ENCODE results near the gene UBE2O.

The UBE2O gene

DNA sequence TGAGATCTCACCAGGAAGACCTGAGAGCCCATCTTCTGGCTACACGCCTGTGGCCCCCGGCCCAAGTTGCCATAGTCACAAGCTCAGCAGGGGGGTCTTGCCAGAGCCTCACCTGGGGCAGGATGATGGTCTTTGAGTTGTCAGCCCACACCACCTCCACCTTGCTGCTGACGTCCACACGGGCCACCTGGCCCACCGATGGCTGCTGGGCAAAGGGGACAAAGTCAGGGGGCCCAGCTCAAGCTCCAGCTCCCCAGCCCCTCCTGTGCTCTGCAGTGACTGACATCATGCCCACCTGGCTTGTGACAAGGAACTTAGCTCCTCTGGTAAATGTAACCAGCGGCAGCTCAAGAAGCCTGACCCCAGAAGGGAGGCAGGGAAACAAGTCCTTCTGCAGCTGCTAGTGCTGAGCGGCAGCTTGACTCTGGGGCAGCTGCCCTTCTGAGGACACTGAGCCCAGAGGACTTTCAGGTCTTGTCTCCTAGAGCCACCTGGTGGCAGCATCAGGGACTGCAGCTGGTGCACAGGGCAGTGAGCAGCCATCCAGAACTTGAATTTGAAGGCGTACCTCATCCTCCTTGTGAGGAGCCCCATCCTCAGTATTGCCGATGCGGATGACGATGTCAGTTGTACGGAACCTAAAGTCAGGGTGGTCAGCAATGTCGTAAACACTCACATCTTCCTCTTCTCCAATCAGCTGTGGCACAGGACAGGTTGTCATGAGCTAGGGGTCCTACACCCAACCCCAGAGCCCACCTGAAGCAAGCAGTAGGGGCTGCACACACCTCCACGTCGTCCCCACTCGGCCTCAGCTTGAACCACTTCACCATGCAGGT is 55.0 kb downstream of the UBE2O start:
- no peaks in the 10 kb centered on the region for H3K27me3 ChIP-seq (ENCODE audit: control insufficient read depth, low read length)
- no peaks in the 10 kb centered on the region for H3K79me2 ChIP-seq (ENCODE audit: control insufficient read depth, low read length)
- H3K36me3 ChIP-seq (ENCODE audit: control insufficient read depth, low read length), result peaks cover 83% of the 10 kb centered on the region
- H3K9me2 ChIP-seq (replicated peaks; ENCODE audit: control insufficient read depth, low read length), result no peaks in the 10 kb centered on the region
- no peaks in the 10 kb centered on the region for H3K9me3 ChIP-seq (ENCODE audit: control insufficient read depth, insufficient read depth, low read length)
- H3K4me3 ChIP-seq (ENCODE audit: low read length), result no peak overlapping the region
- no peak overlapping the region for H3K27ac ChIP-seq (ENCODE audit: low read depth, low read length)
- H3K4me2 ChIP-seq (ENCODE audit: low read length), result no peak overlapping the region
- H3F3A ChIP-seq (ENCODE audit: control insufficient read depth, insufficient read depth), result no peaks in the 10 kb centered on the region; the same call in 1 of the 2 replicates
- TF ChIP-seq, protein P1, sequence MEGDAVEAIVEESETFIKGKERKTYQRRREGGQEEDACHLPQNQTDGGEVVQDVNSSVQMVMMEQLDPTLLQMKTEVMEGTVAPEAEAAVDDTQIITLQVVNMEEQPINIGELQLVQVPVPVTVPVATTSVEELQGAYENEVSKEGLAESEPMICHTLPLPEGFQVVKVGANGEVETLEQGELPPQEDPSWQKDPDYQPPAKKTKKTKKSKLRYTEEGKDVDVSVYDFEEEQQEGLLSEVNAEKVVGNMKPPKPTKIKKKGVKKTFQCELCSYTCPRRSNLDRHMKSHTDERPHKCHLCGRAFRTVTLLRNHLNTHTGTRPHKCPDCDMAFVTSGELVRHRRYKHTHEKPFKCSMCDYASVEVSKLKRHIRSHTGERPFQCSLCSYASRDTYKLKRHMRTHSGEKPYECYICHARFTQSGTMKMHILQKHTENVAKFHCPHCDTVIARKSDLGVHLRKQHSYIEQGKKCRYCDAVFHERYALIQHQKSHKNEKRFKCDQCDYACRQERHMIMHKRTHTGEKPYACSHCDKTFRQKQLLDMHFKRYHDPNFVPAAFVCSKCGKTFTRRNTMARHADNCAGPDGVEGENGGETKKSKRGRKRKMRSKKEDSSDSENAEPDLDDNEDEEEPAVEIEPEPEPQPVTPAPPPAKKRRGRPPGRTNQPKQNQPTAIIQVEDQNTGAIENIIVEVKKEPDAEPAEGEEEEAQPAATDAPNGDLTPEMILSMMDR (IDR thresholded peaks at IDR 0.05; ENCODE audit: low read depth, low read length, poor library complexity, severe bottlenecking), result peak; percentile 98
- no peak for TF ChIP-seq EZH2phosphoT487 (IDR thresholded peaks at IDR 0.05; ENCODE audit: borderline replicate concordance, low read length)
- peaks cover 5% of the 10 kb centered on the region; the same call in 1 of the 2 replicates for H4K20me1 ChIP-seq (ENCODE audit: control insufficient read depth, insufficient read depth, low read depth, low read length)
- H3K4me1 ChIP-seq (ENCODE audit: control insufficient read depth, low read length), result no peaks in the 10 kb centered on the region

DNA sequence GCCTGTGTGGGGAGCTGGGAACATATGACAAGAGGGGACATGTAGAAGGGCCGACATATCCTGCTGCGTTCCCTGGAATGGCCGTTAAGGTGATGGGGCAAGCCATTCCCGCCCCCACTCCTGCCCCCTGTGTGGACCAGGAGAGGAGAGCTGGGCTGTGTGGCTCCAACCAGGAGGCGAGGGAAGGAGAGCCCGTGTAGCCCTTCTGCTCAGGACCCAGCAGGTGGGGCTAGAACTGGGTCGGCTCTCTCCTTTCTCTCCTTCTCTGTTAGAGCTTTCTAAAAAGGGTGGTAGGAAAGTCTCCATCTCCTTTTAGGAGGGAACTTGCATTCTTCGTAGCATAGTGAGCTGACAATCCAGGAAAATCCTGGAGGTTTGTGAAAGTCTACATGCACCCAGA is 55.8 kb downstream of the UBE2O start:
- TF ChIP-seq, protein P1 (IDR thresholded peaks at IDR 0.05; ENCODE audit: low read depth, low read length, poor library complexity, severe bottlenecking), result no peak
- TF ChIP-seq EZH2phosphoT487 (IDR thresholded peaks at IDR 0.05; ENCODE audit: borderline replicate concordance, low read length), result no peak
- peaks cover 5% of the 10 kb centered on the region; the same call in 1 of the 2 replicates for H4K20me1 ChIP-seq (ENCODE audit: control insufficient read depth, insufficient read depth, low read depth, low read length)
- H3K36me3 ChIP-seq (ENCODE audit: control insufficient read depth, low read length), result peaks cover 76% of the 10 kb centered on the region
- H3K4me2 ChIP-seq (ENCODE audit: low read length), result no peak overlapping the region
- no peak overlapping the region for H3K4me3 ChIP-seq (ENCODE audit: low read length)
- H3F3A ChIP-seq (ENCODE audit: control insufficient read depth, insufficient read depth), result no peaks in the 10 kb centered on the region; the same call in 1 of the 2 replicates
- H3K4me1 ChIP-seq (ENCODE audit: control insufficient read depth, low read length), result no peaks in the 10 kb centered on the region
- no peaks in the 10 kb centered on the region for H3K27me3 ChIP-seq (ENCODE audit: control insufficient read depth, low read length)
- no peak overlapping the region for H3K27ac ChIP-seq (ENCODE audit: low read depth, low read length)
- no peaks in the 10 kb centered on the region for H3K79me2 ChIP-seq (ENCODE audit: control insufficient read depth, low read length)
- H3K9me2 ChIP-seq (replicated peaks; ENCODE audit: control insufficient read depth, low read length), result no peaks in the 10 kb centered on the region
- no peaks in the 10 kb centered on the region for H3K9me3 ChIP-seq (ENCODE audit: control insufficient read depth, insufficient read depth, low read length)

DNA sequence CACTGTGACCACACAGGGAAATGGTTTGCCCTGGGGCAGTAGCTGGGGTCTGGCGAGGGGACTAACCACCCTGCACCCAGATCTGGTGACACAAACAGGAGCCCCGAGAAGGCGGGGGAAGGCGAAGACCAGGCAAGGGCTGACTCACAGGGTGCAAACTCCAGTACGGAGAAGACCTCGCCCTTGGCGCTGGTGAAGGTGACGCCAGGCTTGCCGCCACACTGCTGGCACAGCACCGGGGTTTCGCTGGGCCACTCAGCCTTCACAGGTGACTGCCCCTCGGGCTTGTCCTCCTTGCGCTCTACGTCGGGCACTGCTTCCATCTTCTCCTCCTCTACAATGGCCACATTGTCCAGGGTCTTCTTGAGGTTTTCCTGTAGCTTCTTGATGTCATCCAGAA is 57.0 kb downstream of the UBE2O start:
- Histone ChIP-seq H3K9me3 (ENCODE audit: control insufficient read depth, insufficient read depth, low read length) (no peaks in the 10 kb centered on the region), H4K20me1 (ENCODE audit: control insufficient read depth, insufficient read depth, low read depth, low read length) (peaks cover 5% of the 10 kb centered on the region; the same call in 1 of the 2 replicates), H3K27me3 (ENCODE audit: control insufficient read depth, low read length) (no peaks in the 10 kb centered on the region), H3K4me2 (ENCODE audit: low read length) (no peak overlapping the region), H3K36me3 (ENCODE audit: control insufficient read depth, low read length) (peaks cover 75% of the 10 kb centered on the region), H3K9me2 (replicated peaks; ENCODE audit: control insufficient read depth, low read length) (no peaks in the 10 kb centered on the region), H3F3A (ENCODE audit: control insufficient read depth, insufficient read depth) (no peaks in the 10 kb centered on the region; the same call in 1 of the 2 replicates), H3K27ac (ENCODE audit: low read depth, low read length) (no peak overlapping the region), H3K4me1 (ENCODE audit: control insufficient read depth, low read length) (no peaks in the 10 kb centered on the region), H3K79me2 (ENCODE audit: control insufficient read depth, low read length) (no peaks in the 10 kb centered on the region), H3K4me3 (ENCODE audit: low read length) (no peak overlapping the region)
- TF ChIP-seq EZH2phosphoT487 (IDR thresholded peaks at IDR 0.05; ENCODE audit: borderline replicate concordance, low read length), result no peak
- TF ChIP-seq, protein P1 (IDR thresholded peaks at IDR 0.05; ENCODE audit: low read depth, low read length, poor library complexity, severe bottlenecking), result no peak
